Adrenal gland (tissue), 5 donors: ENCODE results near the gene NCL.
"Not testable (repeated sequence)": the region's sequence is repeated elsewhere in the genome, so short reads cannot be mapped to it uniquely, and the experiment has no call there.

ENCODE experiments used
- POLR2A ChIP-seq, 2 donors: fragments of 450-650 bp; IDR thresholded peaks; one replicate each; pipeline ENCODE4 v1.6.1; 2017; ENCODE audit warnings: antibody characterized with exemption in 2 of 2, mild to moderate bottlenecking in 2 of 2, moderate library complexity in 1 of 2
- TF ChIP-seq, protein P1 (sequence below), 6 experiments: fragments of 450-650 bp in 4 of 6; fragments of 200-600 bp in 2 of 6; sonication (generic) in 1 of 6; IDR thresholded peaks; 1 replicate in 5 of 6; 2 replicates in 1 of 6; pipeline versions ENCODE4 v1.5.1 to v1.8.0; 2016 to 2021; ENCODE audit warnings: antibody characterized with exemption in 6 of 6, mild to moderate bottlenecking in 2 of 6, moderate library complexity in 1 of 6
- donor health status: DM: no; HTN: no; CAD: no.

DNA sequence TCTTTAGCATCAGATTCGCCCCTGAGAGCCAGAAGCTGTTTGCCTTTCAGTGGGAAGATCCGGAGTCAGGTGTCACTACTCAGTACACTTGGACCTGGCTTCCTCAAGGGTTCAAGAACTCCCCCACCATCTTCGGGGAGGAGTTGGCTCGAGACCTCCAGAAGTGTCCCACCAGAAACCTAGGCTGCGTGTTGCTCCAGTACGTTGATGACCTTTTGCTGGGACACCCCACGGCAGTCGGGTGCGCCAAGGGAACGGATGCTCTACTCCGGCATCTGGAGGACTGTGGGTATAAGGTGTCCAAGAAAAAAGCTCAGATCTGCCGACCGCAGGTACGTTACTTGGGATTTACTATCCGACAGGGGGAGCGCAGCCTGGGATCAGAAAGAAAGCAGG lies 60.1 kb downstream of the NCL start:
- TF ChIP-seq, protein P1, sequence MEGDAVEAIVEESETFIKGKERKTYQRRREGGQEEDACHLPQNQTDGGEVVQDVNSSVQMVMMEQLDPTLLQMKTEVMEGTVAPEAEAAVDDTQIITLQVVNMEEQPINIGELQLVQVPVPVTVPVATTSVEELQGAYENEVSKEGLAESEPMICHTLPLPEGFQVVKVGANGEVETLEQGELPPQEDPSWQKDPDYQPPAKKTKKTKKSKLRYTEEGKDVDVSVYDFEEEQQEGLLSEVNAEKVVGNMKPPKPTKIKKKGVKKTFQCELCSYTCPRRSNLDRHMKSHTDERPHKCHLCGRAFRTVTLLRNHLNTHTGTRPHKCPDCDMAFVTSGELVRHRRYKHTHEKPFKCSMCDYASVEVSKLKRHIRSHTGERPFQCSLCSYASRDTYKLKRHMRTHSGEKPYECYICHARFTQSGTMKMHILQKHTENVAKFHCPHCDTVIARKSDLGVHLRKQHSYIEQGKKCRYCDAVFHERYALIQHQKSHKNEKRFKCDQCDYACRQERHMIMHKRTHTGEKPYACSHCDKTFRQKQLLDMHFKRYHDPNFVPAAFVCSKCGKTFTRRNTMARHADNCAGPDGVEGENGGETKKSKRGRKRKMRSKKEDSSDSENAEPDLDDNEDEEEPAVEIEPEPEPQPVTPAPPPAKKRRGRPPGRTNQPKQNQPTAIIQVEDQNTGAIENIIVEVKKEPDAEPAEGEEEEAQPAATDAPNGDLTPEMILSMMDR (IDR thresholded peaks at IDR 0.05) = not testable (repeated sequence)
- TF ChIP-seq POLR2A (IDR thresholded peaks at IDR 0.05) = not testable (repeated sequence)
